Measurements from ENCODE around the gene TP63.

DNA sequence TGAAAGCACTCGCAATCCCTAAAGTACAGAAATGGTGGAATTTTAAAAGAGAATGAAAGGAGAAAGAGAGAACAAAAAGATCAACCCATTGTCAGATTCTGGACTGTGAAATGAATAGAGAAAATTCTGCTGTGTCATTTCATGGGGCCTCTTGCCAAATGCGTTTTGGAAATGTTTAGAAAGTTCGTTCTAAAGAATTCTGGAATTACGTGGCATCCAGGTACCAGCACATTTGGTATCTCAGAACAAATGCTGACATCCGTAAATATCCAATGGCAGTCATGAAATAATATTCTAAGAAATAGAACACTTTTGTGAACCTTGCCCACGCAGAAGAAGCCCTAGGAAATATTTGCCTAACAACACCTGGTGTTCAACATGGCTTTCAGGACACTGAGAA is 270.3 kb downstream of the TP63 start:
- TF ChIP-seq, protein P1, sequence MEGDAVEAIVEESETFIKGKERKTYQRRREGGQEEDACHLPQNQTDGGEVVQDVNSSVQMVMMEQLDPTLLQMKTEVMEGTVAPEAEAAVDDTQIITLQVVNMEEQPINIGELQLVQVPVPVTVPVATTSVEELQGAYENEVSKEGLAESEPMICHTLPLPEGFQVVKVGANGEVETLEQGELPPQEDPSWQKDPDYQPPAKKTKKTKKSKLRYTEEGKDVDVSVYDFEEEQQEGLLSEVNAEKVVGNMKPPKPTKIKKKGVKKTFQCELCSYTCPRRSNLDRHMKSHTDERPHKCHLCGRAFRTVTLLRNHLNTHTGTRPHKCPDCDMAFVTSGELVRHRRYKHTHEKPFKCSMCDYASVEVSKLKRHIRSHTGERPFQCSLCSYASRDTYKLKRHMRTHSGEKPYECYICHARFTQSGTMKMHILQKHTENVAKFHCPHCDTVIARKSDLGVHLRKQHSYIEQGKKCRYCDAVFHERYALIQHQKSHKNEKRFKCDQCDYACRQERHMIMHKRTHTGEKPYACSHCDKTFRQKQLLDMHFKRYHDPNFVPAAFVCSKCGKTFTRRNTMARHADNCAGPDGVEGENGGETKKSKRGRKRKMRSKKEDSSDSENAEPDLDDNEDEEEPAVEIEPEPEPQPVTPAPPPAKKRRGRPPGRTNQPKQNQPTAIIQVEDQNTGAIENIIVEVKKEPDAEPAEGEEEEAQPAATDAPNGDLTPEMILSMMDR (IDR thresholded peaks at IDR 0.05): no peak
- no peak for TF ChIP-seq POLR2A (IDR thresholded peaks at IDR 0.05)

All from body of pancreas (tissue), 4 donors.